Activated T-cell treated with anti-CD3 and anti-CD28 coated beads, Interleukin-2, amount 50 U/mL, for 4 hours (primary cell): Measurements from ENCODE around the gene CCDC152. TPM values are rescaled to one million over a fixed set of nuclear protein-coding genes. Genes with fewer than 3 reads are reported as not detected.
"Not testable (repeated sequence)": the region's sequence is repeated elsewhere in the genome, so short reads cannot be mapped to it uniquely, and the experiment has no call there.

ENCODE experiments used
- ATAC-seq, 2 donors: fragments of 200-7000 bp; cut with Tn5 transposase; one replicate each; pipeline ENCODE4 v1.10.0; 2021
- DNase-seq: peaks from one replicate; pipeline ENCODE4 v3.0.0-alpha.2; 2020
- H3K27me3 Mint-ChIP-seq: one replicate; pipeline ENCODE4 v1.8.0; 2021; ENCODE audit warnings: low read depth, mixed read lengths
- H3K36me3 Mint-ChIP-seq: one replicate; pipeline ENCODE4 v1.8.0; 2022; ENCODE audit warnings: mixed read lengths; ENCODE audit not compliant: insufficient read depth
- H3K4me1 Mint-ChIP-seq: one replicate; pipeline ENCODE4 v1.8.0; 2021; ENCODE audit warnings: low read depth, mixed read lengths
- H3K4me3 Mint-ChIP-seq: one replicate; pipeline ENCODE4 v1.8.0; 2021; ENCODE audit warnings: mild to moderate bottlenecking, moderate library complexity, mixed read lengths
- H3K9me3 Mint-ChIP-seq: one replicate; pipeline ENCODE4 v1.8.0; 2021; ENCODE audit warnings: mixed read lengths
- total RNA-seq, 3 donors: library from RNA; stranded (reverse); gene quantifications; one replicate each; pipeline ENCODE4 v1.2.1, GENCODE V29; 2021

The CCDC152 gene
- total RNA-seq, 3 donors from 2014 or later, result 10.8 to 15.3 (median 11.6) TPM

- Mint-ChIP-seq H3K36me3 (no peaks in the 10 kb centered on the region), H3K4me1 (peaks cover 3% of the 10 kb centered on the region), H3K4me3 (no peak within 1 kb of the TSS), H3K9me3 (no peaks in the 10 kb centered on the region), H3K27me3 (no peaks in the 10 kb centered on the region)
- no peak for DNase-seq
- ATAC-seq, result no peak
Observed at GRCh38 chr5:42811591-42812446, 55.2 kb downstream of the CCDC152 start, which contains the start of gene SELENOP. SELENOP (minus strand) TSS chr5:42811892; CDS start chr5:42808353, 3,539 bp downstream.

GRCh38 chr5:42812620-42813019 is 56.0 kb downstream of the CCDC152 start:
- H3K9me3 Mint-ChIP-seq, result no peaks in the 10 kb centered on the region
- H3K4me1 Mint-ChIP-seq, result peaks cover 3% of the 10 kb centered on the region
- H3K27me3 Mint-ChIP-seq, result no peaks in the 10 kb centered on the region
- ATAC-seq (no peak), DNase-seq (no peak)
- H3K36me3 Mint-ChIP-seq, result no peaks in the 10 kb centered on the region
- no peak overlapping the region for H3K4me3 Mint-ChIP-seq

GRCh38 chr5:42813533-42813932 is 56.9 kb downstream of the CCDC152 start:
- ATAC-seq (no peak), DNase-seq (no peak)
- H3K4me1 Mint-ChIP-seq, result peaks cover 3% of the 10 kb centered on the region
- H3K9me3 Mint-ChIP-seq, result no peaks in the 10 kb centered on the region
- H3K27me3 Mint-ChIP-seq, result no peaks in the 10 kb centered on the region
- H3K4me3 Mint-ChIP-seq, result no peak overlapping the region
- H3K36me3 Mint-ChIP-seq, result no peaks in the 10 kb centered on the region

GRCh38 chr5:42816546-42816945 is 59.9 kb downstream of the CCDC152 start:
- DNase-seq, ATAC-seq, H3K27me3 Mint-ChIP-seq, H3K9me3 Mint-ChIP-seq, H3K4me1 Mint-ChIP-seq, H3K36me3 Mint-ChIP-seq, H3K4me3 Mint-ChIP-seq: not testable (repeated sequence)

DNA sequence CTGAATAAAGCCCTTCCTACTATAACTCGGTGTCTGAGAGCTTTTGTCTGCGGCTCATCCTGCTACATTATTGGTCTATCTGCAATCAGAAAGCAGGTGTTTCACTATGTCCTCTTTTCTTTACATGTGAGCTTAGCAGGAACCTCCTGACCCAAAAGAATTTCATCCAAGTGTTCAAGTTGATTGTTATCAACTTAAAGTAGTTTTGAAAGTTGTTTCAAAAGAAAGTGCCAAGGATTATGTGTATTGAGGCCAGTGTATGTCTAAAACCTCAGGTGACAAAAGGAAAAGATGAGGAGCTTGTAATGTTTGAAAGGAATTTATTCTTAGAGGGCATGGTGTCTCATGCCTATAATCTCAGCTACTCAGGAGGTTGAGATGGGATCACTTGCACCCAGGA is 63.1 kb downstream of the CCDC152 start:
- DNase-seq (no peak), ATAC-seq (no peak)
- Mint-ChIP-seq H3K4me3 (no peak overlapping the region), H3K4me1 (no peaks in the 10 kb centered on the region), H3K9me3 (no peaks in the 10 kb centered on the region), H3K36me3 (no peaks in the 10 kb centered on the region), H3K27me3 (no peaks in the 10 kb centered on the region)

DNA sequence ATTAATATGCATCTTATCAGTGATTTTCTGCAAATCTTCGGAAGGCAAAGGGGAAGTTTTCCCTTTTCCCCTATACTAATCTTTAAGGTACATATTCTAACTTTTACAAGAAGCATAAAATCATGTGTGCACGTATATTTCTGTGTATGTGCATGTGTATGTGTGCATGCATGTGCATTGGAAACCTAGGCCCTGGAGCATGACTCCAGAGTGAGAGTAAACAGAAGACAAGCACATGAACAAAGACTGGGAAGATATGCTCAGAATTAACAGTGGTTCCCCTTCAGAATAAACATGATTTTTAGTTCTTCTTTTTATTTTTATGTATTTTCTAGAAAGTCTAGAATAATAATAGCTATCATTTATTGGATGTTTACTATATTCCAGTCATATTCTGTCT is 65.9 kb downstream of the CCDC152 start:
- DNase-seq, result no peak
- ATAC-seq, result no peak

GRCh38 chr5:42824347-42824976 is 67.8 kb downstream of the CCDC152 start:
- DNase-seq (no peak), ATAC-seq (no peak)
- Mint-ChIP-seq H3K36me3 (no peaks in the 10 kb centered on the region), H3K4me1 (no peaks in the 10 kb centered on the region), H3K9me3 (no peaks in the 10 kb centered on the region), H3K27me3 (no peaks in the 10 kb centered on the region), H3K4me3 (no peak overlapping the region)

More for the DNA sequence above, 65.9 kb downstream of the CCDC152 start:
- no peaks in the 10 kb centered on the region for H3K4me1 Mint-ChIP-seq
- no peak overlapping the region for H3K4me3 Mint-ChIP-seq
- no peaks in the 10 kb centered on the region for H3K9me3 Mint-ChIP-seq
- no peaks in the 10 kb centered on the region for H3K27me3 Mint-ChIP-seq
- H3K36me3 Mint-ChIP-seq, result no peaks in the 10 kb centered on the region

DNA sequence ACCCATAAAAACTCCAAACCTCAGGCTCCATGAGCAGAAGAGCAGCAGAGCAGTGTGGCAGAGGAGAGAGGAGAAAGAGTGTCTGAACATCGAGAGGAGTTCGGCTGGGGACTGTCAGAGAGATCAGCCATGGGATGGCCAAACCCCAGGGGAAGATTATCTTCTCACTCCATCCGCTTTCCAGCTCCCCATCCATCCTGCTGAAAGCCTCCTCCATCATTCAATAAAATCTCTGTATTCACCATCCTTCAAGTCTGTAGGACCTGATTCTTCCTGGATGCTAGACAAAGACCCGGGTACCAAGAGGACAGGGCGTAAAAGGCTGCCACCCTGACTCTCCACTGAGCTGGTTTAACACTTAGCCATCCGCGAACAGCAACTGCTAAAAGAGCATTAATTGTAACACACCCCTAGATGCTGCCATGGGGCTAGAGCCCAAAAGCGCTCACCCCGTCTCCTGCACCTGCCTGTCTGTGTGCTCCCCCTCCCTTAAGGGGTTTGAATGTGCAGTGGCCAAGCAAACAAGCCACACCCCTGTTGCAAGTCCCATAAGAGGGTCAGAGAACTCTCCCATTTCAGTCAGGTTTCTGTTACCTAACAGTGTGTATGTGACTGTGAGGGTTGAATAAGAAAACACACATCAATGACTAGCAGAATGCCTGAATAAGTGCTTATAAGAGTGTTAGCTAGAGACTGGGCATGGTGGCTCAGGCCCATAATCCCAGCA is 69.0 kb downstream of the CCDC152 start:
- no peak overlapping the region for H3K4me3 Mint-ChIP-seq
- H3K27me3 Mint-ChIP-seq, result no peaks in the 10 kb centered on the region
- H3K4me1 Mint-ChIP-seq, result no peaks in the 10 kb centered on the region
- no peak for ATAC-seq
- no peaks in the 10 kb centered on the region for H3K36me3 Mint-ChIP-seq
- DNase-seq, result no peak
- no peaks in the 10 kb centered on the region for H3K9me3 Mint-ChIP-seq

GRCh38 chr5:42826757-42827515 is 70.3 kb downstream of the CCDC152 start:
- Mint-ChIP-seq H3K4me3 (no peak overlapping the region), H3K9me3 (no peaks in the 10 kb centered on the region), H3K4me1 (no peaks in the 10 kb centered on the region), H3K36me3 (no peaks in the 10 kb centered on the region), H3K27me3 (no peaks in the 10 kb centered on the region)
- DNase-seq, result no peak
- no peak for ATAC-seq

DNA sequence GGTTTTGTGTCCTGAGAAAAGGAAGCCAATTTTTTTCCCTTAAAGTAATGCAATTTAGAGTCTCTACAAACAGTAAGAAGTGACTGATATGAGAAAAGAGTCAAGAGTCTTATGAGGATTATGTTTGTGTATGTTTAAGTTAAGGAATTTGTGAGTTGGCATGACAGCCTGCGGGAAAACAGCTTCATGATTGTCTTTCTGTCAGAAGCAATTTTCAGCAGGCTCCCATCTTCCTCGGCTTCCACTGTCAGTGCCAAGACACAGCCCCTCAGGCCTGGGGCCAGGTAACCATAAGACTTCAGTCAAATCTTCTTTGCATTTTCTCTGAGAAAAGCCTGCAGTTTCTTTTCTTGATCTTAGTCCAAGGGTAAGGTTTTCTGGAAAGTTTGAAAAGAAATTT is 72.1 kb downstream of the CCDC152 start:
- Mint-ChIP-seq H3K4me3 (no peak overlapping the region), H3K9me3 (no peaks in the 10 kb centered on the region)
- no peak for DNase-seq

GRCh38 chr5:42830924-42831323 is 74.3 kb downstream of the CCDC152 start:
- Mint-ChIP-seq H3K36me3 (no peaks in the 10 kb centered on the region), H3K4me3 (no peak overlapping the region), H3K27me3 (peaks cover 2% of the 10 kb centered on the region), H3K9me3 (no peaks in the 10 kb centered on the region), H3K4me1 (no peaks in the 10 kb centered on the region)
- ATAC-seq (no peak), DNase-seq (no peak)

More for the DNA sequence above, 72.1 kb downstream of the CCDC152 start:
- Mint-ChIP-seq H3K4me1 (no peaks in the 10 kb centered on the region), H3K27me3 (peaks cover under 1% of the 10 kb centered on the region), H3K36me3 (no peaks in the 10 kb centered on the region)
- no peak for ATAC-seq

GRCh38 chr5:42832060-42832459 is 75.4 kb downstream of the CCDC152 start:
- H3K9me3 Mint-ChIP-seq, result no peaks in the 10 kb centered on the region
- no peaks in the 10 kb centered on the region for H3K36me3 Mint-ChIP-seq
- ATAC-seq (no peak), DNase-seq (no peak)
- no peak overlapping the region for H3K4me3 Mint-ChIP-seq
- H3K27me3 Mint-ChIP-seq, result peaks cover 2% of the 10 kb centered on the region
- no peaks in the 10 kb centered on the region for H3K4me1 Mint-ChIP-seq

DNA sequence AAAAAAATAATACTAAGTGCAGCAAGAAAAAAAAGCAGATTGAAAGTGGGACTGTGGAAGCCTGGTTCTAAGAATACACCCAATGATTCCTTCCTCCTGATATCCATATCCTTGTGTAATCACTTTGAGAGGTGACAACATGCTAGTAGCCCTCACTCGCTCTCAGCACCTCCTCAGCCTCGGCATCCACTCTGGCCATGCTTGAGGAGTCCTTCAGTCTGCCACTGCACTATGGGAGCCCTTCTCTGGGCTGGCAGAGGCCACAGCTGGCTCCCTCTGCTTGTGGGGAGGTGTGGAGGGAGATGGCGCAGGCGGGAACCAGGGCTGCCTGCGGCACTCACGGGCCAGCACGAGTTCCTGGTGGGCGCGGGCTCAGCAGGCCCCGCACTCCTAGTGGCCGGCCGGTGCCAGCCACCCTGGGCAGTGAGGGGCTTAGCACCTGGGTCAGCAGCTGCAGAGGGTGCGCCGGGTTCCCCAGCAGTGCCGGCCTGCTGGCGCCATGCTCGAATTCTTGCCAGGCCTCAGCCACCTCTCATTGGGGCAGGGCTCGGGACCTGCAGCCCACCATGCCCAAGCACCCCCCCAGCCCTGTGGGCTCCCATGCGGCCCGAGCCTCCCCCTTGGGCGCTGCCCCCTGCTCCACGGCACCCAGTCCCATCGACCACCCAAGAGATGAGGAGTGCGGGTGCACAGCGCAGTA is 79.6 kb downstream of the CCDC152 start:
- ATAC-seq, result no peak
- no peak for DNase-seq
- Mint-ChIP-seq H3K4me3 (no peak overlapping the region), H3K27me3 (peaks cover 4% of the 10 kb centered on the region), H3K9me3 (no peaks in the 10 kb centered on the region), H3K36me3 (no peaks in the 10 kb centered on the region), H3K4me1 (no peaks in the 10 kb centered on the region)
